Measurements from ENCODE around the gene CKAP4.

Gene CKAP4

DNA sequence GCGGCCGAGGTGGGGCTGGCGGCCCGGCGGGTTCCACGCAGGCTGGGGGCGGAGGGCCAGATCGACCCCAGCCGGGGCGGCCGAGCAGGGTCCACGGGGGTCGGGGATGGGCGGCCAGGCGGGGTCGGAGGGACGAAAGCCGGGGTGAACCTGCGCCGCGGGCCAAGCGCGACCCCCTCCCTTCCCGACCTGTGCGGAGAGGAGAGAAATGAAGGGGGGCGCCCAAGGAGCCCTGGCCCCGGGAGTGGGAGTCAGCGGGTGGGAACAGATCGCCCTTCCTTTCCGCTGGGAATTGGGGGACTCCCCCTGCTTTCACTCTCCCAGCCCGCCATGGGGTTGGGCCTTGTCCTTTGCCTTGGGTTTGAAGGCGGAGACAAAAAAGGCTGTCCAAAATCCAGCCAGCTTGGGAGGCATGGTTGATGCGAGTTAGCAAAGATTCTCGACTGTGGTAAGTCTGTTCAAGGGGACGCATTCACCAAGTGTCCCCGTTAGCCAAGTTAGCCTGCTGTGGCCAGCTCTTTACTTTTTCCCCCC lies 559 bp upstream of the CKAP4 start:
- peaks cover 17% of the 10 kb centered on the region for H3K4me1 Mint-ChIP-seq
- ATAC-seq (replicated peaks; ENCODE audit: extremely low read depth, poor library complexity, severe bottlenecking) = peak; percentile 17

DNA sequence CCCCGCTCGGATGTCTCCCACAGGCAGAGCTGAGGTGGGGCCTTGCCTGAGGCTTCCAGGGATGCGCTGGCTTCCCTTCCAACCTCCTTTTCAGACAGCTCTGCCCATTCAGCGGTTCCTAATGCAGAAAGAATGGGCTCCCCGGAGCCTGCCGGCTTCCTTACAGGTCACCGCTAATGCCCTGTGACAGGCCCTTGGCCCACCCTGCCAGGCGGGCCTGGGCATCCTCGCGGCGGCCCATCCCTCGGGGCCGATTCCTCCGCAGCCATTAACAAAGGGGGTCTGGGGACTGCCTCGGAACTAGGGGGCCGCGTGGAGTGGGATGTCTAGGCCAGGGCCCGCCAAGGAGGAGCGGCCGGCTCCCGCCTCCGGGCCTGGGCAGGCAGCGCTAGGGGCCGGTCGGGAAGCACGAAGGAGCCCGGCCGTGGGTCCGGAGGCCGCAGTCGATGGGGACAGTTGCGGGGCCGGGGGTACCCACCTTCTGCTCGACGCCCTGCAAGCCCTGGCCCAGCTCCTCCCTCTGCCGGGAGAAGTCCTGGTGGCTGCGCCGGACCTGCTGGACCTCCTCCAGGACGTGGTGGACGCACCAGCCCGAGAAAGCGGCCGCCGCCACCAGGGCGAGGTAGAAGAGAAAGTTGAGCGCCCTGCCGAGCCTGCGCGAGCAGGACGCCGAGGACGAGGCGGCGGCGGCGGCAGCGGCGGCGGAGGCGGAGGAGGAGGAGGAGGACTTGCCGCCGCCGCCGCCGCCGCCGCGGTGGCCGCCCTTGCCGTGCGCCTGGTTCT lies 738 bp downstream of the CKAP4 start:
- Mint-ChIP-seq H3K27ac (ENCODE audit: low read depth) (peak overlapping the region; percentile 69), H3K9me3 (no peaks in the 10 kb centered on the region), H3K4me3 (peak overlapping the region; percentile 70), H3K4me1 (peaks cover 17% of the 10 kb centered on the region), H3K36me3 (ENCODE audit: insufficient read depth) (peaks cover 8% of the 10 kb centered on the region), H3K27me3 (no peaks in the 10 kb centered on the region)
- peak; percentile 64 for ATAC-seq (replicated peaks; ENCODE audit: extremely low read depth, poor library complexity, severe bottlenecking)
- peak; percentile 28 for DNase-seq (ENCODE audit: low spot score in 2 of 2)

More for the DNA sequence above, 559 bp upstream of the CKAP4 start:
- DNase-seq (ENCODE audit: low spot score in 2 of 2) = peak in 1 of 2 donors; percentile 27
- no peaks in the 10 kb centered on the region for H3K27me3 Mint-ChIP-seq
- H3K36me3 Mint-ChIP-seq (ENCODE audit: insufficient read depth) = peaks cover 8% of the 10 kb centered on the region
- peak overlapping the region; percentile 68 for H3K4me3 Mint-ChIP-seq
- peak overlapping the region; percentile 75 for H3K27ac Mint-ChIP-seq (ENCODE audit: low read depth)
- no peaks in the 10 kb centered on the region for H3K9me3 Mint-ChIP-seq

DNA sequence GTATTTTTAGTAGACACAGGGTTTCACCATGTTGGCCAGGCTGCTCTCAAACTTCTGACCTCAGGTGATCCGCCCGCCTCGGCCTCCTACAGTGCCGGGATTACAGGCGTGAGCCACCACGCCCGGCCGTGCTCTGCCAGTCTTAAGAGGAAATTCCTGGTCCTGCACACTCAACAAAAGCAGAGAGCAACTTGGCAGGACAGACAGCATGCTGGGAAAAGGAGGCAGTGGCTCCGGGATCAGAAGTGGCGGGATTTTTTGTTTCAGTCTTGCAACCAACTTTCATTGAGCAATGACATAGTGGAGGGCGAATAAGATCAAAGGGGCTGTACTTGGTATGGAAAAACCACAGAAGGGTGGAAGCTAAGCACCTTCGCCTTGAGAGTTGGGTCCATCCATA lies 2.1 kb downstream of the CKAP4 start:
- DNase-seq (ENCODE audit: low spot score in 2 of 2) (no peak), ATAC-seq (replicated peaks; ENCODE audit: extremely low read depth, poor library complexity, severe bottlenecking) (no peak)
- H3K9me3 Mint-ChIP-seq = no peaks in the 10 kb centered on the region
- no peaks in the 10 kb centered on the region for H3K27me3 Mint-ChIP-seq
- H3K4me1 Mint-ChIP-seq = peaks cover 17% of the 10 kb centered on the region
- peak overlapping the region; percentile 27 for H3K4me3 Mint-ChIP-seq
- H3K36me3 Mint-ChIP-seq (ENCODE audit: insufficient read depth) = peaks cover 8% of the 10 kb centered on the region
- H3K27ac Mint-ChIP-seq (ENCODE audit: low read depth) = no peak overlapping the region

DNA sequence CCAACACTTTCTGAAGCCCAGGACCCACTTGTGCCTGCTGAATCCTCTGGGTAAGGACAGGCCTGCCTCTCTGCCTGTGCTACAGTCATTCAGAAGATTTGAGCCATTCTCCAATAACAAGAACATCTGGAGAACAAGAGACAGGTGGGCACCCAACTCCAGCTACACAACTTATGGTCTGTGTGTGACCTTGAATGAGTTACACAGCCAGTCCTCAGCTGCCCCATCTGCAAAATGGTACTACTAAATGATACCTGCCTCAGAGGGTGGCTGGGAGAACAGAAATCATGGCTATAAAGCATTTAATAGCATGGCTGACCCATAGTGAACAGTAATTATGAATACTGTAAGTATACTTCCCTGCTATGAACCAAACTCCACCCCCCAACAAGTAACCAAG lies 4.2 kb downstream of the CKAP4 start:
- no peak for ATAC-seq (replicated peaks; ENCODE audit: extremely low read depth, poor library complexity, severe bottlenecking)
- DNase-seq (ENCODE audit: low spot score in 2 of 2) = no peak
- Mint-ChIP-seq H3K36me3 (ENCODE audit: insufficient read depth) (peaks cover 7% of the 10 kb centered on the region), H3K9me3 (no peaks in the 10 kb centered on the region), H3K4me3 (no peak overlapping the region), H3K27ac (ENCODE audit: low read depth) (no peak overlapping the region), H3K4me1 (peaks cover 6% of the 10 kb centered on the region), H3K27me3 (no peaks in the 10 kb centered on the region)

DNA sequence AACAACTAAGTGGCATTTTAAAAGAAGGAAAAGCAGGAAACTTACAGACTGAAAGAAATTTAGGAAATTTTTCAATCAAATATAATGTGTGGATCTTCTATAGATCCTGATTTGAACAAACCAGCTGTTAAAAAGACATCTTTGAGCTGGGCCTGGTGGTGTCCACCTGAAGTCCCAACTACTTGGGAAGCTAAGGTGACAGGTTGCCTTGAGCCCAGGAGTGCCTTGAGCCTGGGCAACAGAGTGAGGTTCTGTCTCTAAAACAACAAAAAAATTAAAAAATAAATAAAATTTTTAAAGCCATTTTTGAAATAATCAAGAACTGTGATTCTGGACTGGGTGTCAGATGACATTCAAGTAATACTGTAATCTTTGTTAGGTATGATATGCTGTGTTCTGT lies 7.0 kb downstream of the CKAP4 start:
- Mint-ChIP-seq H3K36me3 (ENCODE audit: insufficient read depth) (peaks cover 2% of the 10 kb centered on the region), H3K9me3 (no peaks in the 10 kb centered on the region), H3K27ac (ENCODE audit: low read depth) (no peak overlapping the region), H3K4me1 (peaks cover 6% of the 10 kb centered on the region), H3K4me3 (no peak overlapping the region), H3K27me3 (no peaks in the 10 kb centered on the region)
- no peak for DNase-seq (ENCODE audit: low spot score in 2 of 2)
- ATAC-seq (replicated peaks; ENCODE audit: extremely low read depth, poor library complexity, severe bottlenecking) = no peak

DNA sequence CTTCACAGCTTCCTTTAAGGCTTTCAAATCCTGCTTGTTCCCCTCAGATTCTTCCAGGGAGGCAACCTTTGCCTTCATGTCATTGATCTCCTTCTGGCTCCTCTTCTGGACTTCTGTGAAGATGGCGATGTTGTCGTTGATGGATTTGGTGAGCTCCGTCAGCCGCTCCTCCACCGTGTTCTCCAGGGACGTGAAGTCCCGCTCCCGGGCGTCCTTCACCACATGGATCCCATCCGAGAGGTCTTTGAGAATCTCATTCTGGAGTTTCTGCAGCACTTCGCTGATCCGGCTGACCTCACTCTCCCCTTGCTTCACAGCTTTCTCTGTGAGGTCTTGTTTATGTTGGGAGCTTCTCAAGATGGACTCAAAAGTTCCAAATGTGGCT lies 7.9 kb downstream of the CKAP4 start:
- no peak overlapping the region for H3K27ac Mint-ChIP-seq (ENCODE audit: low read depth)
- ATAC-seq (replicated peaks; ENCODE audit: extremely low read depth, poor library complexity, severe bottlenecking) (no peak), DNase-seq (ENCODE audit: low spot score in 2 of 2) (no peak)
- H3K9me3 Mint-ChIP-seq = no peaks in the 10 kb centered on the region
- no peak overlapping the region for H3K4me3 Mint-ChIP-seq
- H3K4me1 Mint-ChIP-seq = peaks cover 3% of the 10 kb centered on the region
- H3K27me3 Mint-ChIP-seq = no peaks in the 10 kb centered on the region
- peaks cover 2% of the 10 kb centered on the region for H3K36me3 Mint-ChIP-seq (ENCODE audit: insufficient read depth)

DNA sequence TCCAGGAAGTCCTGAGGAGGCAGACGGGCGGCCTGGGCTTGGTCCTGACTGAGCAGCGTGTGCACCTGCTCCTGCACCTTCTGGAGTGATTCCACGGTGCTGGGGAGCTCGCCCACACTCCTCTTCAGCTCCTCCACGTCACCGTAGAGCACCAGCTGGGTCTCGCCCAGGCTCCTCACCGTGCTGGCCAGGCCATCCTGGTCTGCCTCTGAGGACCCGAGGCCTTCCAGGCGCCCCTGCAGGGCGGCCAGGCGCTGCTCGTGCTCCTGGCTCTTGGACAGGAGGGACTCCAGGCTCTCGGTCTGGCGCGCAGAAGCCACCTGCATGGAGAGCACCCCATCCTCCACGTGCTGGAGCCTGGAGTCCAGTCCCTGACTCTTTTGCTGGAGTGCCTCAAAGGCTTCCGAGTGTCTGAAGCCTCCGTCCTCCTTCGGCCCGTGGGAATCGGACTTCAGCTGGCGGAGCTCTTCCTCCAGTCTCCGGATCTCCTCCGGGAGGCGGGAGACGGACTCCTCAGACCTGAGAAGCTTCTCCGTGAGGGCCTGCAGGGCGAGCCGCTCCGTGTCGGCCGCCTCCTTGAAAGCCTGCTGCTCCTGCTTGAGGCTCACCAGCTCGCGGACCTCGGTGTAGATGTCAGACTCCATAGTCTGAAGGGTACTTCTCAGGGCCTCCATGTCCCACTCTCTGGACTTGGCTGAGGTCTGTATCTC lies 8.4 kb downstream of the CKAP4 start:
- Mint-ChIP-seq H3K9me3 (no peaks in the 10 kb centered on the region), H3K36me3 (ENCODE audit: insufficient read depth) (peaks cover 2% of the 10 kb centered on the region), H3K27me3 (no peaks in the 10 kb centered on the region), H3K4me3 (no peak overlapping the region), H3K4me1 (no peaks in the 10 kb centered on the region), H3K27ac (ENCODE audit: low read depth) (no peak overlapping the region)
- ATAC-seq (replicated peaks; ENCODE audit: extremely low read depth, poor library complexity, severe bottlenecking) (no peak), DNase-seq (ENCODE audit: low spot score in 2 of 2) (no peak)

DNA sequence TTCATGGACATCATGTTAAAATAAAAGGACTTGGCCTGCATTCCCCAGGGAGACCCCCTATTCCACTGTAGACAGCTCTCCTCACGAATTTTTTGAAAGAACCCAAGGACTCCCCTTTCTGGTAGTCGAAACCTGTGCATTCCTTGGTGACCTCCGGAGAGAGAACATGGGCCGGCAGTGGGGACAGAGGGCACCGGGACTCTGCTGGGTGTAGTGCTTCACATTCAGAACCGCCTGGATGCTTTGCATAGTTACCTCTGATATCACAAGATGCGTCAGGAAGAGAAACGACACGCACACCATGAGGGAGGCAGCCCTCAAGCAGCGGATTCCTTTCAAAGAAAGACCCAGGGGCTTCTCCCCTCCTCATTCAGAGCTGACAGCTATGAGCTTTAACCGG lies 9.7 kb downstream of the CKAP4 start:
- Mint-ChIP-seq H3K36me3 (ENCODE audit: insufficient read depth) (peaks cover 2% of the 10 kb centered on the region), H3K4me3 (no peak overlapping the region), H3K27ac (ENCODE audit: low read depth) (no peak overlapping the region), H3K9me3 (no peaks in the 10 kb centered on the region), H3K27me3 (no peaks in the 10 kb centered on the region), H3K4me1 (no peaks in the 10 kb centered on the region)
- ATAC-seq (replicated peaks; ENCODE audit: extremely low read depth, poor library complexity, severe bottlenecking) (no peak), DNase-seq (ENCODE audit: low spot score in 2 of 2) (no peak)

DNA sequence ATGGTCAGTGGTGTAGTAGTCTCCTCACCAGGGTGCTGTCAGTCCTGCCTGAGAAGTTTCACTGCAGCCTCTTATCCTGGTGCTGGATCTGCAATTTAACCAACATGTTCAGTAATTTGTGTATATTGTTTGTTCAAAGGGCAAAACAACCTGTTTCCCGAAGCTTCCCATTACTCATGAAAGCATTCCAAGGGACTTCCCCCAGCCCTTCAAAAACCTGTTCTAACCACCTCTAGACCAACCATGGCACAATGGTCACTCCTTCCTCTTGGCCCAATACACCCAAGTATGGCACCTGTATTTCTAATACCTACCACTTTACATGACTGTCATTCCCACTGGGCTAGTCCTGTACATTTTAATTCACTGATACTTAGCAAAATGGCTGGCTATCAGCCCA lies 12.1 kb downstream of the CKAP4 start:
- DNase-seq (ENCODE audit: low spot score in 2 of 2) = no peak
- Mint-ChIP-seq H3K36me3 (ENCODE audit: insufficient read depth) (peaks cover 2% of the 10 kb centered on the region), H3K27me3 (peaks cover 7% of the 10 kb centered on the region), H3K4me1 (no peaks in the 10 kb centered on the region), H3K4me3 (no peak overlapping the region), H3K9me3 (no peaks in the 10 kb centered on the region), H3K27ac (ENCODE audit: low read depth) (no peak overlapping the region)
- ATAC-seq (replicated peaks; ENCODE audit: extremely low read depth, poor library complexity, severe bottlenecking) = no peak

DNA sequence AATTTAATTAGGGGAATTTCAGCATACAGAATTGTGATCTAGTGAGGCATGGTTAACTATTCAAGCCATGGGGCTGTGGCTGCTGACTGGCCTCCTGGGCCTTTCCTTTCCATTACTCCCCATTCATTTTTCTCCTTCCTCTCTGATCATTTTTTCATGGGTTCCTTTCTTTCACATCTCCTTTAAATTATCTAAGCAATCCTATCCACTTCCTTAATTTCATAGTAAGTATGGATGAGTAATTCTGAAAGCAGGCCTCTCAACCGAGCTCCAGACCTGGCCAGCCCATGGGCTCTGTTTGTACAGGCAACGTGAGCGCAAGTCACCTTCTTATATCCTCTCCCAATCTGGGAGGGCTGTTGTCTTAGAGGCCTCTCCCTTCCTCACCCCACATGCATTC lies 13.4 kb downstream of the CKAP4 start:
- Mint-ChIP-seq H3K27me3 (peaks cover 21% of the 10 kb centered on the region), H3K36me3 (ENCODE audit: insufficient read depth) (peaks cover 2% of the 10 kb centered on the region), H3K4me1 (no peaks in the 10 kb centered on the region), H3K9me3 (no peaks in the 10 kb centered on the region), H3K4me3 (no peak overlapping the region), H3K27ac (ENCODE audit: low read depth) (no peak overlapping the region)
- DNase-seq (ENCODE audit: low spot score in 2 of 2) (no peak), ATAC-seq (replicated peaks; ENCODE audit: extremely low read depth, poor library complexity, severe bottlenecking) (no peak)

DNA sequence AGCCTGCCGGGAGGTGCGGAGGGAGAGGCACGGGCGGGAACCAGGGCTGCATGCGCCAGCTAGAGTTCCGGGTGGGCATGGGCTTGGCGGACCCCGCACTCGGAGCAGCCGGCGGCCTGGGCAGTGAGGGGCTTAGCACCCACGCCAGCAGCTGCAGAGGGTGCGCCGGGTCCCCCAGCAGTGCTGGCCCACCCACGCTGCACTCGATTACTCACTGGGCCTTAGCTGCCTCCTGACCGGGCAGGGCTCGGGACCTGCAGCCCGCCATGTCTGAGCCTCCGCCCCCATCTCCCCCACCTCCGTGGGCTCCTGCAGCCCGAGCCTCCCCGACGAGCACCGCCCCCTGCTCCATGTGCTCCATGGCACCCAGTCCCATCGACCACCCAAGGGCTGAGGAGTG lies 14.8 kb downstream of the CKAP4 start:
- no peak for DNase-seq (ENCODE audit: low spot score in 2 of 2)
- peaks cover 21% of the 10 kb centered on the region for H3K27me3 Mint-ChIP-seq
- ATAC-seq (replicated peaks; ENCODE audit: extremely low read depth, poor library complexity, severe bottlenecking) = no peak
- H3K36me3 Mint-ChIP-seq (ENCODE audit: insufficient read depth) = no peaks in the 10 kb centered on the region
- no peaks in the 10 kb centered on the region for H3K4me1 Mint-ChIP-seq
- no peak overlapping the region for H3K4me3 Mint-ChIP-seq
- H3K9me3 Mint-ChIP-seq = no peaks in the 10 kb centered on the region
- no peak overlapping the region for H3K27ac Mint-ChIP-seq (ENCODE audit: low read depth)

DNA sequence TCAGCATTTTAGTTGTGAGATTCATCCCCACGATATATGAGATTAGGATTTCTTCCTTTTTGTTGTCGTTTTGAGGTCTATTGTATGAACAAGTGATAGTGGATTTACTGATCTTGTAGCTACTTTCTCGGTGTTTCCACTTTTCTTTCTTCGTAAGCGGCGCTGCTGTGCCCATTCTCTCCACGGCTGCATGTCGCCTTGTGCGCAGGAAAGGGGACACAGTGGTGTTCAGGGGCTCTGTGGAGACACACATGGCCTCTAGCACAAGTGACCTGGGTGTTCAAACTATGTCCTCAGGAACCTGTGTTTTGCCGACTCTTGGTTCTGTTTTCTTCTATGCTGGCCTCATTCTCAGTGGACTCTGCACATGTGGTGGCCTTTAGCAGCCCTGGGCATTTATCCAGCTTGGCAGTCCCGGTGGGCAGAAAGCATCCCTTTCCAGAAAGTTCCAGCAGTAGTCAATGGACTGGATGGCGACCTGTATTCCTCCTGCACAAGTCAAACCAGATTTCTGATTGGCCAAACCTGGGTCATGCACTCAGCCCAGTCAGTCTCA lies 18.7 kb downstream of the CKAP4 start:
- H3K9me3 Mint-ChIP-seq = no peaks in the 10 kb centered on the region
- H3K36me3 Mint-ChIP-seq (ENCODE audit: insufficient read depth) = no peaks in the 10 kb centered on the region

DNA sequence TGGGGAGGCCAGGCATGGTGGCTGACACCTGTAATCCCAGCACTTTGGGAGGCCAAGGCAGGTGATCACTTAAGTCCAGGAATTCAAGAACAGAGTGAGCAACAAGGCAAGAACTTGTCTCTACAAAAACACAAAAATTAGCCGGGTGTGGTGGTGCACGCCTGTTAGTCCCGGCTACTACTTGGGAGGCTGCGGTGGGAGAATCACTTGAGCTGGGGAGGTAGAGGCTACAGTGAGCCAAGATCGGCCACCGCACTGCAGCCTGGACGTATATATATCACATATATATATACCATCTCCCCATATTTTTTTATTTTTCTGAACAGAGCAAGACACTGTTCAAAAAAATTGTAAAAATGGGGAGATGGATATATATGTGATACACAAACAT lies 19.5 kb downstream of the CKAP4 start:
- no peak for DNase-seq (ENCODE audit: low spot score in 2 of 2)
- no peak overlapping the region for H3K27ac Mint-ChIP-seq (ENCODE audit: low read depth)
- H3K27me3 Mint-ChIP-seq = peaks cover 21% of the 10 kb centered on the region
- no peaks in the 10 kb centered on the region for H3K9me3 Mint-ChIP-seq
- no peaks in the 10 kb centered on the region for H3K36me3 Mint-ChIP-seq (ENCODE audit: insufficient read depth)
- H3K4me1 Mint-ChIP-seq = peaks cover 12% of the 10 kb centered on the region
- no peak overlapping the region for H3K4me3 Mint-ChIP-seq
- ATAC-seq (replicated peaks; ENCODE audit: extremely low read depth, poor library complexity, severe bottlenecking) = no peak

More for the DNA sequence above, 18.7 kb downstream of the CKAP4 start:
- ATAC-seq (replicated peaks; ENCODE audit: extremely low read depth, poor library complexity, severe bottlenecking) = no peak
- Mint-ChIP-seq H3K4me3 (no peak overlapping the region), H3K27me3 (peaks cover 21% of the 10 kb centered on the region), H3K27ac (ENCODE audit: low read depth) (no peak overlapping the region), H3K4me1 (peaks cover 8% of the 10 kb centered on the region)
- no peak for DNase-seq (ENCODE audit: low spot score in 2 of 2)
